NK-92 (cell line): ENCODE data around the gene MTHFD1L.
"Not testable (repeated sequence)": the region's sequence is repeated elsewhere in the genome, so short reads cannot be mapped to it uniquely, and the experiment has no call there.

Source experiments
- DNase-seq: peaks from one replicate; lab custom pipeline; 2025; ENCODE audit not compliant: unreplicated experiment; lab: John Stamatoyannopoulos, UW

MTHFD1L gene

GRCh38 chr6:151036211-151036721 lies 170.8 kb downstream of the MTHFD1L start:
- not testable (repeated sequence) for DNase-seq

GRCh38 chr6:151036869-151037680 lies 171.6 kb downstream of the MTHFD1L start:
- DNase-seq, result no peak

GRCh38 chr6:151038616-151039015 lies 173.1 kb downstream of the MTHFD1L start:
- DNase-seq, result no peak

GRCh38 chr6:151040888-151041521 lies 175.5 kb downstream of the MTHFD1L start:
- DNase-seq, result not testable (repeated sequence)

- DNase-seq, result no peak
These were observed 176.2 kb downstream of the MTHFD1L start for GRCh38 chr6:151041686-151042085.

DNA sequence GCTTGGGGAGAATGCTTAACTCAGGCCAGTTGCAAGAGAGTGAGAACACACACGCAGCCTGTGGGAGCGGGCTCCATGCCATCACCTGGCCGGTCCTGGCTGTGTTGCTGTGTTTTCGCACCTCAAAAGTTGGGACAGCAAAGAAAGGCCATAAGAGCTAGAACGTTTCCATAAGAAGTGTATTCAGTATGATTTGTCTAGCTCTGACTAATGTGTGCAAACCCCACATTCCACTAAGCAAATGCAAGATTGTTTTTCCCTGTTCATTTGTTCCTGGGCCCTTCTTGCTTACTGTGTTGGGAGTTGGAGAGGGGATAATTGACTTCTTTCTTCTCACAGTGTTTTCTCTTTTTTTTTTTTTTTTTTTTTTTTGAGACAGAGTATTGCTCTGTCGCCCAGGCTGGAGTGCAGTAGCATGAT lies 177.4 kb downstream of the MTHFD1L start:
- DNase-seq, result not testable (repeated sequence)

DNA sequence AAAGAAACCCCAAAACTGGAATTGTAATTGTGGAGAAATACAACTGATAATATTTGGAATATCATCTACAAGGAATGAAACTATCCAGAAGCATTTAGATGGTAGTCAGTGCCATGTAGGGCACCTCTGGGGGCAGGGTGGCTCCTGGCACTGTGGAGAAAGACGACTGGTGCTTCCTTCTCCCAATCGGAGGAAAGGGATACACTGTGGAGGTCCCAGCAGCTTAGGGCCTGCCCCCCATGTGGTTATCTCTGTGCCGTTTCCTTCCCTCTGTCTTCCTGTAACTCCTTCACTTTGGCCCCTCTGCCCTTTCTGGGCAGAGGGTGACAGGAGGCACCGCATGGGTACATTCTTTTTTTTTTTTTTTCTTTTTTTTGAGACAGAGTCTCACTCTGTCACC lies 178.4 kb downstream of the MTHFD1L start:
- no peak for DNase-seq

GRCh38 chr6:151044465-151045441 lies 179.3 kb downstream of the MTHFD1L start:
- DNase-seq, result no peak

DNA sequence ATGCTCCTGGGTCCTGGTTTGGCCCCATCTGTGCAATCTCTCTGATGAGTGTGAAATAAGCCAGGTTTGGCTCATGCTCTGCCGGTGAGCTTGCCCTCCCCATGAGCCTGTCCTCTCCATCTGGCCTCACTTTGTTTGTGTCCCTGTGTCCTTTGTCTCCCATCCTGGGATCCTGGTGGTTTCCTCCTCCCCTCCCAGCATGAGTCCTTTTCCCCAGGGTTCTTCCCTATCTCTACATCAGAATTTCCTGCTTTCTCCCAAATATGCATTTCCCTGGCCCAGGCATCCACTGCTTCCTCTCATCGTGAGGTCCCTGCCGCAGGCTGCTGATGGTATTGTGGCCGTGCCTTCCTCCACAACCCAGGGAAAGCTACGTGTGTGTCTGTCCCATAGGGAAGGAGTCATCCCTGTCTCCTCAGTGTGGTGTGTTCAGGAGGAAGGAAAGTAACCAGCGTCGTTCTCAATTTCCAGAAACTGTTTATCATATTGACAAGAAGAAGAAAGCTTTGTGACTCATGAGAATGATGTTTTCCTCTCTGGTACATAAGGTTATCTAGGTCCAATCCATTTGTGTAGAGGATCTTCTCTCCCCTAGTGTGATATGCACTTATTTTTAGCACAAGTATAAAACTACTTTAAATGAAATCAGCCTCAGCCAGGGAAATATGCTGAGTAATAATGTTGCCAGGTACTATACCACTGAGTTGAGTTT lies 180.2 kb downstream of the MTHFD1L start:
- not testable (repeated sequence) for DNase-seq

- no peak for DNase-seq
These were observed 185.7 kb downstream of the MTHFD1L start for GRCh38 chr6:151051164-151051563.

DNA sequence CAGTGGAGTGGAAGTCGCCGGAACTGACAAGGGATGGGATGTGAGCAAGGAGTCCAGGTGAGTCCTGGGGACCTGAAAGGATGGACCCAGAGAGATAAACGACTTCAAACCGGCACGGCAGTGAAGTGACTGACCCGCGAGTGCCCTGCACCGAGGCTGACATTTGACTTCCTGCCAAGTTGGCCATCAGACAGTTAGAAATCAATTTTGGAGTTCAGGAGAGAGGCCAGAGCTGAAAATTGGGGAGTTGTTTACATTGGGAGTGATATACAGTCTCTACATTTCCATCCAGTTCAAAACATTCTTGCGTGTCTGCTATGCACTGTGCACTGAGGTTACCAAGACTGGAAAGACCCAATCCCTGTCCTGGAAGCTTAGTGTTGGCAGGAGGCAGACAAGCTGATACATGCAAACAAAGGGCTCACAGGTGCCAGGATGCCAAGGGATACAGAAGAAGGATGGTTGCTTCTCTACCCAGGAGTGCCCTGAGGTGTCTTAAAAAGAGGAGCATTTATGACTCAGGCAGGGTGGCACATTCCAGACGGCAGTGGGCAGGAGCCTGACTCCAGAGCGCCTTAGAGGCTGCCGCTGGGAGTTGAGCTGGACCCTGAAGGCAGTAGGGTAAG lies 186.6 kb downstream of the MTHFD1L start:
- DNase-seq, result no peak

DNA sequence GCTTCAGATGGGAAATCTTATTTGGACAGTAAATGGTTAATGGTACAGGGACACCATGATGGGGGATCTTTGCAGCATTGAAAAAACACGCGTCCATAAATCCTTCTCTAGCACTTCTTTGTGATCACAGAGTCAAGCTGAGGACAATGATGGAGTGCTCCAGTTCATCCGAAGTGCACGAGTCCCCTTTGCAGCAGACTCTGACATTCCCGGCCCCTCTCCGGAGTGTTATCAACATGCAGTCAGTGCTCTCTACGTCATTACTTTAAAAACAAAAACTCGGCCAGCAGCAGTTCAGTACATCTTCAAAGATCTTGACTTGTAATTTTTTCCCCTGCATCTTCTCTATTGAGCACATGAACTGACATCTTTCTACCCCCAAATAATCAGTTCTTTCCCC lies 188.8 kb downstream of the MTHFD1L start:
- DNase-seq, result no peak

- DNase-seq, result no peak
These were observed 190.9 kb downstream of the MTHFD1L start for GRCh38 chr6:151056230-151056907.

- no peak for DNase-seq
These were observed 191.6 kb downstream of the MTHFD1L start for GRCh38 chr6:151057061-151057460.

- no peak for DNase-seq
These were observed 192.7 kb downstream of the MTHFD1L start for GRCh38 chr6:151058021-151058733.

DNA sequence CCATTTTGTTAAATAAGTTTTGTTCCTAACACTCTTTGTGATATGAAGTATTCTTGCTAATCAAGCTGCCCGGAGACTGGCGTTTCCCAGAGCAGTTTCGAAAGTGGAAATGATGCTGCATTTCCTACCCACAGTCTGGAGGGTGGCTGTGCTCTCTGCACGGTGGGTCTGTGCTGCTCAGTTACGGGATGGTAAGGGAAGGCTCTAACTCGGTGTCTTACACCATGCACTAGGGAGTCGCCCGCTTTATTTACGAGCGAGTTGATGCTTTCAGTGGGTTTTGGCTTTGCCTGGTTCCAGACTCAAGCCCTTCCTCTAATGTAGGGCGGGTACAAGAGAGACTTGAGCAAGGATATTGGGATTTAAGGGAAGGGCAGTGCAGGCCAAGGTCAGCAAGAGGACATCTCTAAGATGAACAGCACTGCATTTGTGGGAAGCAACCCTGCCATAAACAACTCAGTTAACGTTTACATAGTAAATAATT lies 194.2 kb downstream of the MTHFD1L start:
- no peak for DNase-seq

GRCh38 chr6:151060096-151060765 lies 194.7 kb downstream of the MTHFD1L start:
- DNase-seq, result no peak
